CD4-positive, alpha-beta T cell treated with Interleukin-6 at 100 ng/mL for 8 hours (primary cell): Measurements from ENCODE around the gene PFKFB3.

Source experiments
- DNase-seq: peaks from one replicate; pipeline ENCODE4 v3.0.0-alpha.2; 2020; ENCODE audit warnings: mixed read lengths, low spot score

The PFKFB3 gene

DNA sequence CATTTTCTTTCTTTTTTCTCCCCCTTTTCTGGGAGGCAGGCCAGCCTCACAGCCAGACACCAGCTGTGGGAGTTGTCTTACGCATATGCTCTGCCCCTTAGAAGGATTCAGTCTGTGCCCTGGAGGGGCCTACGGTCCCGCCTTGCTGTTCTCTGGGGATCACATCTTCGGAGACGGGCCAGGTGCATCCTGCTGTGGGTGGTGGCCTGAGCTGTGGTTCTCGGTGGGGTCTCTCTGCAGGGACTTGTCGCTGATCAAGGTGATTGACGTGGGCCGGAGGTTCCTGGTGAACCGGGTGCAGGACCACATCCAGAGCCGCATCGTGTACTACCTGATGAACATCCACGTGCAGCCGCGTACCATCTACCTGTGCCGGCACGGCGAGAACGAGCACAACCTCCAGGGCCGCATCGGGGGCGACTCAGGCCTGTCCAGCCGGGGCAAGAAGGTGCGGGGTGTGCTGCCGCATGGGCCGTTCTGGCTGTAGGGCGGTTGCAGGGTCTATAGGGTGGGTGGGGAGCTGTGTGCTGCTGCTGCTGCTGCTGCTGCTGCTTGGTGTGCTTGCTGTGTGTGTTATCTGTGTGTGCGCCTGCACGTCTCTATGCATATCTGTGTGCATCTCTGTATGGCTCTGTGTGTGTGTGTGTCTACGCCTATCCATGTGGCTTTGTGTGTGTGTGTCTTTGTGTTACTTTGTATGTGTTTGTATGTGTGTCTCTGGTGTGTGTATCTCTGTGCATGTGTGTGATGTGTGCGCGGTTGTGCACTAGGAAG, 17.9 kb downstream of the PFKFB3 start:
- no peak for DNase-seq

DNA sequence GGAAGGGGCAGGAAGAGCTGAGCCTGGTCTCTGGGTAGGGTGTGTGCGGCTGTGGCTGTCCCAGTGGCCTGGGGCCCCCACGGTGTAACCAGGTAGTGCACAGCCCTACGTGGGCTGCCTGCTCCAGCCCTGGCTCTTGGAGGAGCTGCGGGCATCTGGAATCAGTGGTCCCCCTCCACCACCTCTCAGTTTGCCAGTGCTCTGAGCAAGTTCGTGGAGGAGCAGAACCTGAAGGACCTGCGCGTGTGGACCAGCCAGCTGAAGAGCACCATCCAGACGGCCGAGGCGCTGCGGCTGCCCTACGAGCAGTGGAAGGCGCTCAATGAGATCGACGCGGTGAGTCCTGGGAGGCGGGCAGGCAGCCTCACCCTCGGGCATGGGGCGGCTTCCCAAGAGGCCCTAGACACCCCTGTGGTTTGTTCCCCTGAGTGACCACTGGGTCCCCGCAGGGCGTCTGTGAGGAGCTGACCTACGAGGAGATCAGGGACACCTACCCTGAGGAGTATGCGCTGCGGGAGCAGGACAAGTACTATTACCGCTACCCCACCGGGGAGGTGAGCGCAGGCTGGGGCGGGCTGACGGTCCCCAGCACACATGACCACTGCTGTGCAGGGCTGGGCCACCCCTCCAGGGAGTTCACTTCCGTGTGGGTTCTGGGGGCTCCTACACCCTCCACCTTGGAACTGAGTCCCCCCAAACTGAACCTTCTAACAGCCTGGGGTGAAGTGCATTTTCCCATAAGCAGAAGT, 18.6 kb downstream of the PFKFB3 start:
- DNase-seq, result no peak

DNA sequence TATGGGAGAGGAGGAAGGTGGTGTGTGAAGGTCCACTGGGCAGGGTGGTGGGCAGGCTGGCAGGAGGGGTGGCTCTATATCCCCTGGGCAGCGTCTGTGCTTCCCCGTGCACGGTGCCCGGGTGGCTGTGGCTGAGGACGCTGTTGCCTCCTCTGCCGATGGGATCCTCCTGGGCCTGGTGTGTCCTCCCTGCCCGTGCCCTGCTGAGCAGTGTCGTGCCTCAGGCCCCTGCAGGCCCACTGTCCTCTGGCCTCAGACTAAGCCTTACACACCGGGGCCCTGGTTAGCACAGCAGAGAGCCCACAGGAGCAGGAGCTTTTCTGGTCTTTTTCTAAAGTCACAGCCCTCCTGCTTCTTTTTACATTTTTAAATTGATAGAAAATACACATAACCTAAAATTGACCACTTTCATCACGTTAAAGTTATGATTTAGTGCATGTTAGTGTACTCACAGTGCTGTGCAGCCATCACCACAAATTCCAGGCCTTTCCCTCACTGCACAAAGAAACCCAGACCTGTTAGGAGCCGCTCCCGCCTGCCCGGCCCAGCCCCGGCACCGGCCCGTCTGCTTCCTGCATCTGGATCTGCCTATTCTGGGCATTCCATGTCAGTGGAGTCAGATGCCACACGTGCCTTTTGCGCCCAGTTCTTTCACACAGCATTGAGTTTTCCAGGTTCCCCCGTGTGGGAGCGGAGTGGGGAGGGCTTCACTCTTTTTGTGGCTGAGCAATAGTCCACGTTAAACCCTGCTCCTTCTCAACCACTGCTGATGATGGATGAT, 19.4 kb downstream of the PFKFB3 start:
- DNase-seq, result no peak

DNA sequence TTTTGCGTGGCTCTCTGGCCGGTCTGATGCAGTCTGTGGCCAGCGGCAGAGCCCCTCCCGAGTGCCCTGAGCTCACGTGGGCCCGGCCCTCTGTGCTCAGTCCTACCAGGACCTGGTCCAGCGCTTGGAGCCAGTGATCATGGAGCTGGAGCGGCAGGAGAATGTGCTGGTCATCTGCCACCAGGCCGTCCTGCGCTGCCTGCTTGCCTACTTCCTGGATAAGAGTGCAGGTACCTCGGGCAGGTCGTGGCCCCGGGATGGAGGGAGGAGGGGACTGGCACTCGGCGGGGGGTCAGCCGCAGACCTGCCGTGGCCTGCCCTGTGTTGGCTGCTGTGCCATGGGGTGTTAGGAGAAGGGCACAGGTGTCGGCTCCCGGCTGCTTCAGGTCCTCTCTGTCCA, 20.0 kb downstream of the PFKFB3 start:
- no peak for DNase-seq

DNA sequence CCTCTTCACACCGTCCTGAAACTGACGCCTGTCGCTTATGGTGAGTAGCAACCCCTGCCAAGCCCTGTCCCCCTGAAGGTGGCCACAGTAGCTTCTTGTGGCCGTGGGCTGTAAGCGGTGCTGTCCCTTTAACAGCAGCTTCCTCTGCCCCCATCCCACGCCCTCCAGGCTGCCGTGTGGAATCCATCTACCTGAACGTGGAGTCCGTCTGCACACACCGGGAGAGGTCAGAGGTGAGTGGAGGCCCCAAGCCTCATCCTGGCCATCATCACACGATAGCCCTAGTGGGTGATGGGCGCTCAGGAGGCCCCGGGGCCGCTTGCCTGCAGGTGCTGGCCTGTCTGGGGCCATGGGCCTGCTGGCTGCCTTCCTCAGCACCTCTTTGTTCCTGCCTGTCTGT, 21.2 kb downstream of the PFKFB3 start:
- DNase-seq, result no peak

DNA sequence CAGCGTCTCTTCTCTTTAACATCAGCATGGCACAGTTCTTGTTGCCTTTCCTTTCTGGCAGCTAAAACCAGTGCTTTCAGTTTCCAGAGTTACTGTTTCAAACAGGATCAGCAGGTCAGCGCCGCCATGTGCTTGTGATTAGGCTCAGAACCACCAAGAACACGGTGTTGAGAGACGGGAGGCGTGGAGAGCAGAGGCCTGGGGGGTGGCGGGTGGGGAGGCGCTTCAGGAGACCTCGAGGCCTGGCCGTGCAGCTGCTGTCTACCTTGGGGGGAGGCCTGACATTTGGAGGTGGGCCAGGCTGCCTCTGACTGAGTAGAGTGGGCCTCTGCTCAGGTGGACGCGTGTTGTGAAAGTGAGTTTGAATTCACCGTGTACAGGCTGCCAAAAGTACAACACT, 22.0 kb downstream of the PFKFB3 start:
- DNase-seq, result no peak

DNA sequence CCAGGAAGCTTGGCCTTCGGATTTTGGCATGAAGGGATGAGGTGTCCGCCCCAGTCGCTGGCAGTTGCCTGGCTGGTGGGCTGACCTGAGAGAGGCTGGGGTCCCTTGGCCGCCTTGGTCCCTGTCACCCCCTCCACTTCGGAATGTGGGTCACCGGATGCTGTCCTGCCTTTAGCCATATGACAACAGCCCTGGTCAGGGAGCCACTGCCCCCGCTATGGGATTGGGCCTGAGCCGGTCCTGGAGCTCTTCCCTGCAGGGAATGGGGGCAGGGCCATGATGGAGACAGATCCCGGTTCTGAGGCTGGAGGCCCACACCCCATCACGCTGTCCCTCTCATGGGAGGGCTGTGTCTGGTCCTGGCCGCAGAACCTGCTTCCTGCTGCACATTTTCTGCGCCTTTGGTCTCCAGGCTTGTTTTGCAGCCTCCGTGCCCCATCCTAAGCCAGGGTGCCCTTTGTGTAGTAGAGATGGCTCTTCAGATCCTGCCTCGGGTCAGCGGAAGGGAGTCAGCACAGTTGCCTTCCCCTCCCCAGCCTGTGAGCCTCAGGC, 22.6 kb downstream of the PFKFB3 start:
- no peak for DNase-seq

DNA sequence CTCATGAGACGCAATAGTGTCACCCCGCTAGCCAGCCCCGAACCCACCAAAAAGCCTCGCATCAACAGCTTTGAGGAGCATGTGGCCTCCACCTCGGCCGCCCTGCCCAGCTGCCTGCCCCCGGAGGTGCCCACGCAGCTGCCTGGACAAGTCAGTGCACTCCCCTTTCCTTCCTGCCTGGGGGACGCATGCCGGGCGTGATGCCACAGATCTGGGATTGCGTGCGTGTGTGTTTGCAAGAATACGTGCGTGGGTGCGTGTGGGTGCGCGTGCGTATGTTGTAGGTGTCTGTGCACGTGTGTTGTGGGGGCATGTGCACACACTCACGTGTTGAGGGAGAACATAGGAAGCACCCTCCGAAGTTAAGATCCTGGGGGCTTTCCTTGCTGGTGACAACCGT, 23.5 kb downstream of the PFKFB3 start:
- no peak for DNase-seq

DNA sequence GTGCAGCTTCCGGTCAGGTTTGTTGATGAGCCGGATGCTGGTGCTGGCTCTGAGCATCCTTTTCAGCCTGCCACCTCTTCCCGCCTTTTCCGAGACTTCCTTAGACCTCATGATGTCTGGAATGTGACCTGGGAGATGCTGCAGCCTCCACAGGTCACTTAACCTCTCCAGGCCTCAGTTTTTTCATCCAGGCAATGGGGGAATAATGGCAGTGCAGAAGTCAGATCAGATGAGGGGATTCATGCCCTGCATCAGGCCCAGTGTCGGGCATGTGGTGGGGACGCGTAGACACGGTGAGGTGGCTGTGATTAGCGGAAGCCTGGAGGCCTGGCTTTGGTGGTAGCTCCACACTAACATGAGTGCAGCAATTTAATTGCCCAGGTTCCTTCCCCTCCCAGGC, 24.6 kb downstream of the PFKFB3 start:
- DNase-seq, result no peak

DNA sequence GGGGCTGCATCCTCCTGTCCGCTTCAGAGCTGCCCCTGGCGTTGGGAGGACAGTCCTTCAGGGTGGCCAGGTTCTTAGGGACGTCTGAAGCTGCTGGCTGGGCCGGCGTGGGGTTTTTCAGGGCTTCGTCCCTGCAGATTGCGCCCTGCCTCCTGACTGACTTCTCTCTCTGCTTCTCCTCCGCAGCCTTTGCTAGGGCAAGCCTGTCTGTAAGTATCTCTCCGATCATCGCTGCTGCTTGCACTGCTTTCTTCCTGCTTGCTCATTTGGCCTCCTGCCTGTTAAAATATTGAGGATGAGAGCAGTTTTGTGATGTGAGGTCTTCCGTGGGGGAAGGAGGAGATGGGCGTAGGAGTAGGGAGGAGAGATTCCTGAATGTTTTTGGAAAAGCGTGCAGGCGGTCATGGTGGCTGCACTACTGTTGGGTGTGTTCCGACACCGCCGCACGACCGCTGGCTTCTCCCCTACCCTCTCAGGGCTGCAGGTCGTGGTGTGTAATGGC, 25.3 kb downstream of the PFKFB3 start:
- DNase-seq, result no peak

DNA sequence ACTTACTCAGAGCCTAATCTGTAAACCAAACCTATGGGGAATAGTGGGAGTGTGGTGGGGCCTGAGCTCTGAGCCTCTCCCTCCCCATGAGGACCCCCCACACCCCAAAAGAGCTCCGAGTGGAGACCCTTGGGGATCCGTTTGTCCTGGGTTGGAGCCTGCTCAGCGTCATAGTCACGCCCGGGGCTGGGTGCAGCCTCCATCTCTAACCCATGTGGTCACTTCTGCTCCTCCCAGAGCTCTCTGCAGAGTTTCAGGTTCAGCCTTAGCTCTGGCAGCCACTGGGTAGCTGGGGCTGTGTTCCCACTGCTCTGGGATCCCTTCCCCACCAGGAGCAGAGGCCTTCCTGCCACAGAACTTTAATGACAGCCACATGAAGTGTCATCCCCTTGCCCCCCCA, 25.9 kb downstream of the PFKFB3 start:
- no peak for DNase-seq

DNA sequence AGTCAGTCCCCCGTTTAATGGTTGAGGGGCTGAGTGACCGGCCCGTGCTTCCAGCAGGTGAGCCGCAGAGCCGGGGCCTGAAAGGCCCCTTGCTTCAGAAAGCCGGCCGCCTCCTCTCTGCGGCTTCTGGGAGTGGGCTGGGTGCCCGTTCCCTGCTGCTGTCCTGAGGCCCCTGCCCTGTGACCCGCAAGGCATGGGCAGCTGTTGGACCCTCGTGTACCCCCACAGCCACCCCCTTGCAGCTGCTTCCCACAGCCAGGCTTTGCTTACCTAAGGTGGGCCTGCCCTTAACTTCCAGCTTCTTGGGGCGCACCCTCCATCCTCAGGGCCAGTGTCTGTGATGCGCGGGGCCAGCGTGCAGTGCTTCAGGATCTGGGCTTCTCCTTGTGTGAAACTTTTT, 26.6 kb downstream of the PFKFB3 start:
- no peak for DNase-seq

DNA sequence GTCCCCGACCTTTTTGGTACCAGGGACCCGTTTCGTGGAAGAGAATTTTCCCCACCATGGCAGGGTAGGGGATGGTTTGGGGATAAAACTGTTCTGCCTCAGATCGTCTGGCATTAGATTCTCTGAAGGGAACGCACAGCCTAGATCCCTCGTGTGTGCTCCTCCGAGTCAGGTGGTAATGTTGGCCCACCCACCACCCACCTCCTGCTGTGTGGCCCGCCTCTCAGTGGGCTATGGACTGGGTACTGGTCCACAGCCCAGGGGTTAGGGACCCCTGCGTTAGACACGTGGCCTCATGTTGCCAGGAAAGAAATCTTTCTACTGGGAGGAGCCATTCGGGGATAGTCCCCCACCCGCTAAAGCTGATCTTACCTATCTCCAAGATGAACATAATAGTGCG, 27.0 kb downstream of the PFKFB3 start:
- no peak for DNase-seq

DNA sequence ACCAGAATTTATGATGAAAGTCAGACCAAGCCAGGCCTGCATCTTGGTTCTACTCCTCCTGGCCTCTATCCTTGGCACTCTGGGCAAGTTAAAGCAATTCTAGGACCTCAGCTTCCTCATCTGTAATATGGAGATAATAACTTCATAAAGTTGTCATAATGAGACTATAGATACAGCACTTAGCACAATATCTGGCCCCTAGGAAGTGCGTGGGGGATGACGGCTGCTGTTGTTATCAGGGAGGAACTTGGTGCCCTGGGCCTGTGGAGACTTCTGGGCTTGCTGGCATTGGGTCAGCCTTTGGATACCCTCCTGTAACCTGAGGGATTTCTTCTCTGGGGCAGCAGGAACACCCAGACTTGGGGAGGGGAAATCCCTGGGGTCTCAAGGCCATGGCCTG, 27.6 kb downstream of the PFKFB3 start:
- no peak for DNase-seq

DNA sequence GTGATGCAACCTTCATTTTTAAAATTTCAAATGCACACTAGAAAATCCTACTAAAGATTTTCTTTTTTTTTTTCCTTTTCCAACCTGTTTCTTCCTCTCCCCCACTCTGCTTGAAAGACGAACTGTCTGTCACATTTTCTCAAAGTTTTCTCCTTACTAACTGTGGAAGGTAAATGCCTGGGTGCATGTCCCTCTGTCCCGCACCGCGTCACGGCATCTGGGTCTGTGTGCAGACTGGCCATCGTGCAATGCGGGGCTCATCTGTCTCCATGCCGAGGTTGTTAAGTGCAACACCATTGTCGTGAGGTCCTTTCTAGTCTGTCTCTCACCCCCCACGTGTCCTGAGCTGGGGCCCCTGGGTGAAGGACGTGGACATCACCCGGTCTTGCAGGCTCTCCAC, 28.4 kb downstream of the PFKFB3 start:
- no peak for DNase-seq

DNA sequence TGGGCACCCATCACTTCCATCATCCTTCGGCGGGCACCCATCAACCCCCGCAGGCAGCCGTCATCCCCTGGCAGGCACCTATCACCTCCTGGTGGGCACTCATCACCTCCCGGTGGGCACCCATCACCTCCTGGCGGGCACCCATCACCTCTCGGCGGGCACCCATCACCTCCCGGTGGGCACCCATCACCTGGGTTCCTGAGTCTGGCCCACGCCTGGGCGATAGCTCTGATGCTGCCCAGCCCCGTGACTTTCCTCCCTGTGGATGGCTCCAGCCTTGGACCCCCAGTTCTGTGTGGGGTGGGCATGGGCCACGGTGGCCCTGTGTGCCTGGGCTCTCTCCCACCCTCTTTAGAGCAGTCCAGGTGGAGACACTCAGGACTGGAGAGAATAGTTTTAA, 29.0 kb downstream of the PFKFB3 start:
- DNase-seq, result no peak

DNA sequence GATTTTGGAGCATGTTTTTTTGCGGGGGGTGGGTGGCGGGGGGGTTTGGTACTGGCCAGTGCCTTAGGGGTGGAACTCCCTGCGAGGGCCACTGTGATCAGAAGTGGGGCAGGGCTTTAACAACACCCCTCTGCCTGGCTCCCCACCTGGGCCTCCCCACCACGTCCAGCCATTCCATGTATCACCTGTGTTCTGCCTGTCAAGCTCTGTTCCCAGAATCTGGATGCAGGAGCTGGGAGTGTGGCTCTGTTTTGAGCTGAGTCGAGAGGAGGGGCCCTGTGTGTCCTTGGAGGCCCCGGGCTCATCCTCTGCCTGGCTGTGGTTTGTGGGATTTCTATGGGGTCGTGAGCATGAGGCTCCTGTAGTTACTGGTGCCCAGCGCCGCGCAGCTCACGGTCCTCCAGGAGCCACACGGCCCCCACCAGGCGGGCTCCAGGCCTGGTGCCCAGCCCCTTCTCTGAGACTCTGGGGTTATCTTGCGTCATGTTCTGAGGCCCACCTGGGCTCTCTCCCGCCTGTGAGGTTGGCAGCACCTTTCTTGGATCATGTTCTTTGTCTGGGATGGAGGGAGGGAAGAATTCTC, 29.6 kb downstream of the PFKFB3 start:
- no peak for DNase-seq

DNA sequence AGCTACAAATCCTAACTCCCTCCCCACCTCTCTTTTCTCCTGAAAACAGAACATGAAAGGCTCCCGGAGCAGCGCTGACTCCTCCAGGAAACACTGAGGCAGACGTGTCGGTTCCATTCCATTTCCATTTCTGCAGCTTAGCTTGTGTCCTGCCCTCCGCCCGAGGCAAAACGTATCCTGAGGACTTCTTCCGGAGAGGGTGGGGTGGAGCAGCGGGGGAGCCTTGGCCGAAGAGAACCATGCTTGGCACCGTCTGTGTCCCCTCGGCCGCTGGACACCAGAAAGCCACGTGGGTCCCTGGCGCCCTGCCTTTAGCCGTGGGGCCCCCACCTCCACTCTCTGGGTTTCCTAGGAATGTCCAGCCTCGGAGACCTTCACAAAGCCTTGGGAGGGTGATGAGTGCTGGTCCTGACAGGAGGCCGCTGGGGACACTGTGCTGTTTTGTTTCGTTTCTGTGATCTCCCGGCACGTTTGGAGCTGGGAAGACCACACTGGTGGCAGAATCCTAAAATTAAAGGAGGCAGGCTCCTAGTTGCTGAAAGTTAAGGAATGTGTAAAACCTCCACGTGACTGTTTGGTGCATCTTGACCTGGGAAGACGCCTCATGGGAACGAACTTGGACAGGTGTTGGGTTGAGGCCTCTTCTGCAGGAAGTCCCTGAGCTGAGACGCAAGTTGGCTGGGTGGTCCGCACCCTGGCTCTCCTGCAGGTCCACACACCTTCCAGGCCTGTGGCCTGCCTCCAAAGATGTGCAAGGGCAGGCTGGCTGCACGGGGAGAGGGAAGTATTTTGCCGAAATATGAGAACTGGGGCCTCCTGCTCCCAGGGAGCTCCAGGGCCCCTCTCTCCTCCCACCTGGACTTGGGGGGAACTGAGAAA, 30.4 kb downstream of the PFKFB3 start:
- DNase-seq, result no peak

DNA sequence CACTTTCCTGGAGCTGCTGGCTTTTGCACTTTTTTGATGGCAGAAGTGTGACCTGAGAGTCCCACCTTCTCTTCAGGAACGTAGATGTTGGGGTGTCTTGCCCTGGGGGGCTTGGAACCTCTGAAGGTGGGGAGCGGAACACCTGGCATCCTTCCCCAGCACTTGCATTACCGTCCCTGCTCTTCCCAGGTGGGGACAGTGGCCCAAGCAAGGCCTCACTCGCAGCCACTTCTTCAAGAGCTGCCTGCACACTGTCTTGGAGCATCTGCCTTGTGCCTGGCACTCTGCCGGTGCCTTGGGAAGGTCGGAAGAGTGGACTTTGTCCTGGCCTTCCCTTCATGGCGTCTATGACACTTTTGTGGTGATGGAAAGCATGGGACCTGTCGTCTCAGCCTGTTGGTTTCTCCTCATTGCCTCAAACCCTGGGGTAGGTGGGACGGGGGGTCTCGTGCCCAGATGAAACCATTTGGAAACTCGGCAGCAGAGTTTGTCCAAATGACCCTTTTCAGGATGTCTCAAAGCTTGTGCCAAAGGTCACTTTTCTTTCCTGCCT, 31.1 kb downstream of the PFKFB3 start:
- DNase-seq, result no peak

DNA sequence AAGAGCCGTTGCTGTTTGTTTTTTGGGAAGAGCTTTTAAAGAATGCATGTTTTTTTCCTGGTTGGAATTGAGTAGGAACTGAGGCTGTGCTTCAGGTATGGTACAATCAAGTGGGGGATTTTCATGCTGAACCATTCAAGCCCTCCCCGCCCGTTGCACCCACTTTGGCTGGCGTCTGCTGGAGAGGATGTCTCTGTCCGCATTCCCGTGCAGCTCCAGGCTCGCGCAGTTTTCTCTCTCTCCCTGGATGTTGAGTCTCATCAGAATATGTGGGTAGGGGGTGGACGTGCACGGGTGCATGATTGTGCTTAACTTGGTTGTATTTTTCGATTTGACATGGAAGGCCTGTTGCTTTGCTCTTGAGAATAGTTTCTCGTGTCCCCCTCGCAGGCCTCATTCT, 31.6 kb downstream of the PFKFB3 start:
- no peak for DNase-seq
